Trophoblast cell (in vitro differentiated cells and primary cell): ENCODE data around the gene SNAPC1.
A peak's percentile ranks its signal among the peaks of the same experiment; 100 is the strongest.

ENCODE experiments used
- DNase-seq, 2 donors: peaks; one replicate each; pipeline ENCODE4 v3.0.0-alpha.2; 2016
- H2AFZ ChIP-seq: 2 replicates; pipeline ENCODE4 v1.6.1; 2013; ENCODE audit warnings: low read length, moderate library complexity, mild to moderate bottlenecking; ENCODE audit not compliant: insufficient read depth, poor library complexity
- H2AK5ac ChIP-seq: 2 replicates; pipeline ENCODE4 v1.6.1; 2013; ENCODE audit warnings: mild to moderate bottlenecking, low read length
- H2BK120ac ChIP-seq: 2 replicates; pipeline ENCODE4 v1.6.1; 2013; ENCODE audit warnings: low read length, mild to moderate bottlenecking, moderate library complexity; ENCODE audit not compliant: insufficient read depth, poor library complexity
- H2BK12ac ChIP-seq: 2 replicates; pipeline ENCODE4 v1.6.1; 2013; ENCODE audit warnings: mild to moderate bottlenecking, low read length, moderate library complexity
- H2BK5ac ChIP-seq: 2 replicates; pipeline ENCODE4 v1.6.1; 2013; ENCODE audit warnings: low read length, low read depth, moderate library complexity, mild to moderate bottlenecking; ENCODE audit not compliant: poor library complexity
- H3K14ac ChIP-seq: 2 replicates; pipeline ENCODE4 v1.6.1; 2013; ENCODE audit warnings: mild to moderate bottlenecking, low read length
- H3K18ac ChIP-seq: 2 replicates; pipeline ENCODE4 v1.6.1; 2013; ENCODE audit warnings: mild to moderate bottlenecking, low read length
- H3K23ac ChIP-seq: 2 replicates; pipeline ENCODE4 v1.6.1; 2013; ENCODE audit warnings: low read length
- H3K27ac ChIP-seq: 2 replicates; pipeline ENCODE4 v1.5.1; 2013; ENCODE audit warnings: low read depth, mild to moderate bottlenecking, inconsistent platforms, low read length, moderate library complexity
- H3K27me3 ChIP-seq: 2 replicates; pipeline ENCODE4 v1.6.1; 2013; ENCODE audit warnings: inconsistent platforms, mild to moderate bottlenecking, low read length, moderate library complexity; ENCODE audit not compliant: insufficient read depth
- H3K36me3 ChIP-seq, 2 experiments: 1 replicate in 1 of 2; 2 replicates in 1 of 2; pipeline ENCODE4 v1.6.1; 2013; ENCODE audit warnings: low read length in 2 of 2, mild to moderate bottlenecking in 2 of 2, moderate library complexity in 1 of 2; ENCODE audit not compliant: insufficient read depth in 2 of 2, control insufficient read depth in 1 of 2
- H3K4ac ChIP-seq: 2 replicates; pipeline ENCODE4 v1.6.1; 2013; ENCODE audit warnings: low read depth, mild to moderate bottlenecking, low read length, moderate library complexity
- H3K4me1 ChIP-seq, 2 experiments: 1 replicate in 1 of 2; 2 replicates in 1 of 2; pipeline ENCODE4 v1.6.1; 2013; ENCODE audit warnings: low read length in 2 of 2, mild to moderate bottlenecking in 2 of 2, moderate library complexity in 1 of 2; ENCODE audit not compliant: insufficient read depth in 2 of 2, control insufficient read depth in 1 of 2
- H3K4me2 ChIP-seq: 2 replicates; pipeline ENCODE4 v1.6.1; 2013; ENCODE audit warnings: inconsistent platforms, mild to moderate bottlenecking, low read length, moderate library complexity
- H3K4me3 ChIP-seq: 2 replicates; pipeline ENCODE4 v1.5.1; 2013; ENCODE audit warnings: mild to moderate bottlenecking, low read depth, low read length, inconsistent platforms
- H3K79me1 ChIP-seq: one replicate; pipeline ENCODE4 v1.6.1; 2013; ENCODE audit warnings: low read length
- H3K79me2 ChIP-seq: 2 replicates; pipeline ENCODE4 v1.6.1; 2013; ENCODE audit warnings: low read length, mild to moderate bottlenecking; ENCODE audit not compliant: control insufficient read depth, insufficient read depth, poor library complexity
- H3K9ac ChIP-seq: 2 replicates; pipeline ENCODE4 v1.6.1; 2013; ENCODE audit warnings: mild to moderate bottlenecking, low read length
- H3K9me3 ChIP-seq: 2 replicates; pipeline ENCODE4 v1.6.1; 2013; ENCODE audit warnings: low read depth, mild to moderate bottlenecking, control low read depth, inconsistent platforms, low read length; ENCODE audit not compliant: insufficient read depth
- H4K12ac ChIP-seq: 2 replicates; pipeline ENCODE4 v1.6.1; 2013; ENCODE audit warnings: low read depth, mild to moderate bottlenecking, low read length, moderate library complexity
- H4K8ac ChIP-seq: 2 replicates; pipeline ENCODE4 v1.6.1; 2013; ENCODE audit warnings: low read depth, mild to moderate bottlenecking, low read length, moderate library complexity
- H4K91ac ChIP-seq: one replicate; pipeline ENCODE4 v1.6.1; 2013; ENCODE audit warnings: low read depth, mild to moderate bottlenecking, low read length, moderate library complexity
- WGBS: extraction: QIAGEN DNeasy Blood & Tissue Kit; methylation state at CpG from one replicate; pipeline ENCODE4 v1.1.7; 2013; ENCODE audit warnings: missing lambda C conversion rate; ENCODE audit not compliant: insufficient read length, insufficient coverage; ENCODE audit errors: extremely low coverage; 5-methylcytosine and 5-hydroxymethylcytosine counted together

Gene SNAPC1

DNA sequence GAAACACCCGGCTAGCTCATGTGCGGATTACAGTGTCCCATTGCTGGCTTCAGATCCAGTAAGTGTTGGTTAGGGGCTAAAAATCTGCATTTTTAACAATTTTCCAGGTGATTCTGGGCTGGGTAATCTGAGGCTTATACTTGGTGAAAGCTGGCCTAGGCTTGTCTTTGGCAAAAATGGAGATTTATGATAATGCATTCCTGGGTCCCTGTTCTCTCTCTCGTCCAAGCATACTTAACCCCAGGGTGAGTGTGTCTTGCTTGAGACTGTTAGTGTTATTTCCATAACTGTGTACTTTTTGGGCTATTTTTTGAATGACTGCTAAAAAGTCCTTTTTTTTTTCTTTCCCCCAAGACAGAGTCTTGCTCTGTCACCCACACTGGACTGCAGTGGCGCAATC, 43.2 kb downstream of the SNAPC1 start:
- no peak overlapping the region for H4K12ac ChIP-seq
- DNase-seq: no peak
- no CpG with 5 or more reads among the region's 4 CpGs for WGBS

DNA sequence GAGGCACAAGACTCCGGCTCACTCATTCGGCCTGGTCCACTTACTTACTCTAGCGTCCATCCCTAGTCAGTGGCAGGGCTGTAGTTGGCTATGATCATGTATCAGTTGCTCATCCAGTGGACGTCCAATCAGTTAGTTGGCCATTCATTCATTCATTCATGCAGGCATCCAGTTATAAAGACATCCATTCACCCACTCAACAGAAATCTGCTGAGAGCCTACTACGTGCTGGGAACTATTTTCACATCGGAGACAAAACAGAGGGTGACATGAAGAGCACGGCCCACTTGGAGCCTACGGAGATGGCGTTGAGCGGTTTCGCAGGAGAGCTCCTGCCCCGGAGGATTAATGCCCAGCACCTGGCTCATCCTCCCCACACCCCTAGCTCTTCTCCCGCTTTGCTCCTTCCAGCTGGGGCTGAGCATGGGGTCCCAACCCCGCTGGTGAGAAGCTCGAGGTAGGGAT, 49.7 kb downstream of the SNAPC1 start:
- Histone ChIP-seq H3K18ac (no peak overlapping the region), H4K12ac (no peak overlapping the region)

More for the DNA sequence above, 43.2 kb downstream of the SNAPC1 start:
- no peak overlapping the region for H2AFZ ChIP-seq
- no peak overlapping the region for H2AK5ac ChIP-seq
- no peaks in the 10 kb centered on the region for H3K4me1 ChIP-seq
- H3K79me2 ChIP-seq: no peaks in the 10 kb centered on the region
- no peak overlapping the region for H4K8ac ChIP-seq
- no peak overlapping the region for H3K23ac ChIP-seq
- no peak overlapping the region for H2BK120ac ChIP-seq
- H3K4me3 ChIP-seq: no peak overlapping the region
- H3K4me2 ChIP-seq: no peak overlapping the region
- no peak overlapping the region for H2BK5ac ChIP-seq
- H3K79me1 ChIP-seq: no peaks in the 10 kb centered on the region
- no peak overlapping the region for H3K9ac ChIP-seq
- no peaks in the 10 kb centered on the region for H3K36me3 ChIP-seq
- H3K27me3 ChIP-seq: no peaks in the 10 kb centered on the region
- H2BK12ac ChIP-seq: no peak overlapping the region
- H3K9me3 ChIP-seq: no peaks in the 10 kb centered on the region
- H3K14ac ChIP-seq: no peak overlapping the region
- H3K18ac ChIP-seq: no peak overlapping the region
- H4K91ac ChIP-seq: no peak overlapping the region
- no peak overlapping the region for H3K4ac ChIP-seq
- H3K27ac ChIP-seq: no peak overlapping the region

DNA sequence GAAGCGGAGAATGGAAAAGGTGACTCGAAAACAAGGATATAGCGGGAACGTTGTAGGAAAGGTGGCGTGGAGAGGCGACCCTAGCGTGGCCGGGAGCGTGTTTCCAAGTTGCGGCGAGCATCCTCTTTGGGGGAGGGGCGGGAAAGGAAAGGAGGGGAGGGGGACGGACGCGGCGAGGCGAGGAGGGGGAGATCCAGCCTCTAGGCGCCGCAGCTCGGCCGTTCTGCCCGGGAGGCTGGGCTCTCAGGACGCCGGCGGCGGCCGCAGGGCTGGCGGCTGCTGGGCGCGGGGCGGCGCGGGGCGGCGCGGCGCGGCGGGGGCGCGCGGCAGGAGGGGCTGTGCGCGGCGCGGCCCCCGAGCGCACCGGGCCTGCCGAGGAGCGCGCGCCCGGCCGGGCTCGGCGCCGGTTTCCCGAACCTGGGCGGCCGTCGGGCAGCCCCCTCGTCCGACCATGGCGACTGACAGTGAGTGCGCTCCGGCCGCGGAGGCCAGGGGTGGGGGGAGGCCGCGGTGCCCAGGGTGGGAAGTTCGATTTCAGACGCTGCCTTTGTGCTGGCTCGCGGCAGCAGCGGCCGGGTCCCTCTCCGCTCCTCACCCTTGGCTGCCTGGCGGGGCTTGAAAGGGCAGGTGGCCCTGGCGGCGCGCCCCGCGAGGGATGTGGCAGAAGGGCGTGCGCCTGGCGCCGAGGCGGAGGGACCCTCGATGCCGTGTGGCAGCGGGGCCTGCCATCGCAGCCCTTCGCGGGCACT, 50.3 kb downstream of the SNAPC1 start, which contains the start of gene SYT16:
SYT16 (plus strand) TSS at position 357 of the 749 bp plus-strand sequence.
- no peak within 1 kb of the TSS for H4K12ac ChIP-seq
- H3K4me3 ChIP-seq: peak within 1 kb of the TSS; percentile 78
- peak within 1 kb of the TSS; percentile 15 for H3K9ac ChIP-seq
- no peak within 1 kb of the TSS for H2BK120ac ChIP-seq
- WGBS: no CpG with 5 or more reads among the region's 95 CpGs
- H4K91ac ChIP-seq: no peak within 1 kb of the TSS
- no peak within 1 kb of the TSS for H2BK5ac ChIP-seq
- H2BK12ac ChIP-seq: peak within 1 kb of the TSS; percentile 45
- H3K79me1 ChIP-seq: no peaks in the 10 kb centered on the region
- peaks cover 4 to 5% of the 10 kb centered on the region in 2 experiments for H3K4me1 ChIP-seq
- H2AFZ ChIP-seq: peak within 1 kb of the TSS; percentile 77
- peak within 1 kb of the TSS; percentile 95 for H3K4me2 ChIP-seq
- H4K8ac ChIP-seq: no peak within 1 kb of the TSS
- no peak within 1 kb of the TSS for H3K23ac ChIP-seq
- no peaks in the 10 kb centered on the region for H3K36me3 ChIP-seq
- peak within 1 kb of the TSS; percentile 40 for H3K14ac ChIP-seq
- H3K9me3 ChIP-seq: peaks cover 4% of the 10 kb centered on the region
- H3K18ac ChIP-seq: no peak within 1 kb of the TSS
- no peak within 1 kb of the TSS for H3K27ac ChIP-seq
- peaks cover 21% of the 10 kb centered on the region for H3K27me3 ChIP-seq
- peaks cover 4% of the 10 kb centered on the region for H3K79me2 ChIP-seq
- H2AK5ac ChIP-seq: no peak within 1 kb of the TSS
- no peak for DNase-seq
- H3K4ac ChIP-seq: no peak within 1 kb of the TSS

More for the DNA sequence above, 49.7 kb downstream of the SNAPC1 start:
- H2BK5ac ChIP-seq: no peak overlapping the region
- H2AK5ac ChIP-seq: no peak overlapping the region
- H2BK120ac ChIP-seq: no peak overlapping the region
- H3K4me2 ChIP-seq: peak overlapping the region; percentile 95
- peaks cover 4 to 5% of the 10 kb centered on the region in 2 experiments for H3K4me1 ChIP-seq
- no peak overlapping the region for H4K8ac ChIP-seq
- H3K4ac ChIP-seq: no peak overlapping the region
- H3K4me3 ChIP-seq: no peak overlapping the region
- no peaks in the 10 kb centered on the region for H3K36me3 ChIP-seq
- H2AFZ ChIP-seq: no peak overlapping the region
- H3K79me1 ChIP-seq: no peaks in the 10 kb centered on the region
- H3K27ac ChIP-seq: no peak overlapping the region
- H3K14ac ChIP-seq: no peak overlapping the region
- H4K91ac ChIP-seq: no peak overlapping the region
- H2BK12ac ChIP-seq: no peak overlapping the region
- H3K9me3 ChIP-seq: peaks cover 4% of the 10 kb centered on the region
- H3K27me3 ChIP-seq: peaks cover 21% of the 10 kb centered on the region
- no CpG with 5 or more reads among the region's 15 CpGs for WGBS
- peak overlapping the region; percentile 15 for H3K9ac ChIP-seq
- DNase-seq: no peak
- no peak overlapping the region for H3K23ac ChIP-seq
- H3K79me2 ChIP-seq: peaks cover 4% of the 10 kb centered on the region

DNA sequence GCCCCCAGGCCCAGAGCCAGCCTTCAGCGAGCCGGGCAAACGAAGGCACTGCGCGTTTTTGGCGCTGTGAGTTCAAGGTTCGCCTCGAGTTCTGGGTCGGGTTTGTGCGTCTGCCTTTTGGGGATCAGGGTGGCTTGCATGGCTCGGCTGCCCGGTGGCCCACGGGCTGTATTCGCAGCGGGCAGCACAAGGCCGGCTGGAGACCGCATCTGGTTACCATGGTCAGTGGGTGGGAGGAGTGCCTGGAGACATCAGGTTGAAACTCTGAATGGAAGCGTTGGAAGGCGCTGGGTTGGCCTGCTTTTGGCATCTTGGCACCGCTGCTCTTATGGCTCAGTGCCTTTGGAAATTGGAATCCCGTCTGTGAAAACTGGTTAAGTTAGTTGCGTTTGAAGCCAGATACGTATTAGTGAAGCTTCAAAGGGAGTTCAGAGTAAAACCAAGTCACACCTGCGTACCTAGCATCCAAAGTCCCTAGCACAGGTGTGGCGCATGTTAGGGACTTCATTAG, 50.9 kb downstream of the SNAPC1 start:
- H3K36me3 ChIP-seq: no peaks in the 10 kb centered on the region
- no peak overlapping the region for H3K4ac ChIP-seq
- no peak overlapping the region for H2BK5ac ChIP-seq
- peak overlapping the region; percentile 95 for H3K4me2 ChIP-seq
- peaks cover 4% of the 10 kb centered on the region for H3K79me2 ChIP-seq
- H4K91ac ChIP-seq: no peak overlapping the region
- peak overlapping the region; percentile 40 for H3K14ac ChIP-seq
- H3K4me1 ChIP-seq: peaks cover 4 to 5% of the 10 kb centered on the region in 2 experiments
- peaks cover 21% of the 10 kb centered on the region for H3K27me3 ChIP-seq
- no CpG with 5 or more reads among the region's 25 CpGs for WGBS
- no peaks in the 10 kb centered on the region for H3K79me1 ChIP-seq
- H3K23ac ChIP-seq: no peak overlapping the region
- H4K8ac ChIP-seq: no peak overlapping the region
- no peak overlapping the region for H4K12ac ChIP-seq
- H2BK12ac ChIP-seq: peak overlapping the region; percentile 45
- H3K4me3 ChIP-seq: peak overlapping the region; percentile 78
- no peak overlapping the region for H2AK5ac ChIP-seq
- no peak for DNase-seq
- no peak overlapping the region for H3K9ac ChIP-seq
- H3K18ac ChIP-seq: no peak overlapping the region
- H2AFZ ChIP-seq: peak overlapping the region; percentile 77
- H2BK120ac ChIP-seq: no peak overlapping the region
- H3K27ac ChIP-seq: no peak overlapping the region
- peaks cover 4% of the 10 kb centered on the region for H3K9me3 ChIP-seq
